Gastrocnemius medialis (tissue), 4 donors: ENCODE measurements around the gene ZNF625.

Experiments used
- POLR2A ChIP-seq, 2 donors: fragments of 450-650 bp; IDR thresholded peaks; one replicate each; pipeline ENCODE4 v1.6.1; 2017; ENCODE audit warnings: antibody characterized with exemption in 2 of 2, mild to moderate bottlenecking in 2 of 2, moderate library complexity in 2 of 2
- TF ChIP-seq, protein P1 (sequence below), 5 experiments: fragments of 450-650 bp in 3 of 5; fragments of 200-600 bp in 2 of 5; sonication (generic) in 2 of 5; IDR thresholded peaks in 4 of 5; conservative IDR thresholded peaks in 1 of 5; 1 replicate in 4 of 5; 2 replicates in 1 of 5; pipeline ENCODE4 v1.5.1; 2016 to 2019; ENCODE audit warnings: antibody characterized with exemption in 5 of 5, mild to moderate bottlenecking in 3 of 5, moderate library complexity in 3 of 5

GRCh38 chr19:12095111-12095790, 61.3 kb downstream of the ZNF625 start:
- TF ChIP-seq POLR2A (IDR thresholded peaks at IDR 0.05) = no peak
- TF ChIP-seq, protein P1, sequence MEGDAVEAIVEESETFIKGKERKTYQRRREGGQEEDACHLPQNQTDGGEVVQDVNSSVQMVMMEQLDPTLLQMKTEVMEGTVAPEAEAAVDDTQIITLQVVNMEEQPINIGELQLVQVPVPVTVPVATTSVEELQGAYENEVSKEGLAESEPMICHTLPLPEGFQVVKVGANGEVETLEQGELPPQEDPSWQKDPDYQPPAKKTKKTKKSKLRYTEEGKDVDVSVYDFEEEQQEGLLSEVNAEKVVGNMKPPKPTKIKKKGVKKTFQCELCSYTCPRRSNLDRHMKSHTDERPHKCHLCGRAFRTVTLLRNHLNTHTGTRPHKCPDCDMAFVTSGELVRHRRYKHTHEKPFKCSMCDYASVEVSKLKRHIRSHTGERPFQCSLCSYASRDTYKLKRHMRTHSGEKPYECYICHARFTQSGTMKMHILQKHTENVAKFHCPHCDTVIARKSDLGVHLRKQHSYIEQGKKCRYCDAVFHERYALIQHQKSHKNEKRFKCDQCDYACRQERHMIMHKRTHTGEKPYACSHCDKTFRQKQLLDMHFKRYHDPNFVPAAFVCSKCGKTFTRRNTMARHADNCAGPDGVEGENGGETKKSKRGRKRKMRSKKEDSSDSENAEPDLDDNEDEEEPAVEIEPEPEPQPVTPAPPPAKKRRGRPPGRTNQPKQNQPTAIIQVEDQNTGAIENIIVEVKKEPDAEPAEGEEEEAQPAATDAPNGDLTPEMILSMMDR (IDR thresholded peaks at IDR 0.05 in 4 of 5, conservative IDR thresholded peaks at IDR 0.05 in 1 of 5) = no peak
